GM15510 (cell line): ENCODE data around the gene FRY.

Experiments
- POLR2A ChIP-seq: IDR thresholded peaks from 3 replicates; pipeline ENCODE4 v1.6.1; 2011; ENCODE audit warnings: borderline replicate concordance; ENCODE audit not compliant: insufficient read length; ENCODE audit errors: extremely low read depth

FRY gene

DNA sequence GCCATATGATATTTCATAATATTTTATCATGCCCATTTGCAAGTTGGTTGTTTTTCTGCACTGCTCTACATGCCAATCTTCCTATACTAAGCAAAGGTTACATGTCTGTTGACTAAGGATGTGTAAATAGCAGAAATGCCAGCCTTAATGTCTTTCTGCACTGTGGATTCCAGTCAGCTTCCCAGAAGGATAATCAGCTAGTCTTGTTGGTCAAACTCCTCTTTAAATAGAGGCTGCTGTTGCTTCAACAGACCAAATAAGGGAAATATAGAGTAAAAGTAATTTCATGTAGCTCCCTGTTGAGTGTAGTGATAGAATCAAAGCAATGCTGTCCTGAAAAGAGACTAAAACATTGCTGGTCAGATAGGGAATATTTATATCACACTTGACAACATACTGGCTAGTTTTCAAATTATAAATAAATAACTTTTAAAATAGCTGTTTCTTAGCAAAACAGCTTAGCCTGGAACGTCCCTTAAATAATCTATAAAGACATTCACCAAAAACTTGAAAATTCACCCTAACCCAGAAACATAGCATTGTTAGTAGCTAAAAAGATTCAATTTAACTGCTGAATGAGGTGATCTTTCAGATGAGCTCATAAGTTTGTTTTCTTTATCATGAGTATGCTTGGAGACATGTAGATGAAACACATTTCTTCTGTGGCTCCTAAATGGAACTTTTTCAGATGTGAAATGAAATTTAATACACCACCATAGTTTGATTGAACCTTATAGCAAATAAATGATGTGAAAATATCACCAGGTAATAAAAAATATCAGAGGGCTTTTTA, 56.6 kb downstream of the FRY start:
- no peak for TF ChIP-seq POLR2A

DNA sequence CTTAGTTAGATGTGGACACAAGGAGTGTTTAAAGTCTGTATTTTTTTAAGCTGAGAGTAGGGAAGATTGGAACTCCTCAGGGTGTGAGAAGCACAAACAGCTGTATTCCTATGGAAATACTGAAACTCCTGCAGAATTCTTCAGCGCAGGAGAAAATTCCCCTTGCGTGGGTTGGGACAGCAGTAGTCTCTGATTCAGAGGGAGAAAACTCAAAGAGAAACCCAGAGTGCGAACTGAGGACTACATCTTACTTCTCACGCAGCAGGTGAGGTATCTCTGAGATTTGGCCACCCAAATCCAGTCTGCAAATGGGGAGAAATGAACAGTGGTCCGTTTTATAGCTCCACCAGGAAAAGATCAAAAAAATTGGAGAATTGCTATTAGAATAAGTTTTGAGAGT, 60.9 kb downstream of the FRY start:
- TF ChIP-seq POLR2A = no peak

DNA sequence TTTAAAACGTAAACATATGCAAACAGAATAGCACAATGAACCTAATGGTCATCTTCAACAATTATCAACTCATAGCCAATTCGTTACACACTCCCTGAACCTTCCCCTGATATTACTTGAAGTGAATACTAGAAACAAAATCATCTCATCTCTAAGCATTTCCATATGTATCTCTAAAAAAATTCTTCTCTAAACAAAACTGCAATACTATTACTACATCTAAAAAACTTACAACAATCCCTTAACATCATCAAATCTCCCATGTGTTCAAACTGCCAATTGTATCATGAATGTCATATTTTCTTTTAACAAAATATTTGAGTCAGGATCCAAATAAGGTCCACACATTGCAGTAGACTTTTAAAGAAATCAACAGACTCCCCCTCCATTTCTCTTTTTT, 61.4 kb downstream of the FRY start:
- no peak for TF ChIP-seq POLR2A

DNA sequence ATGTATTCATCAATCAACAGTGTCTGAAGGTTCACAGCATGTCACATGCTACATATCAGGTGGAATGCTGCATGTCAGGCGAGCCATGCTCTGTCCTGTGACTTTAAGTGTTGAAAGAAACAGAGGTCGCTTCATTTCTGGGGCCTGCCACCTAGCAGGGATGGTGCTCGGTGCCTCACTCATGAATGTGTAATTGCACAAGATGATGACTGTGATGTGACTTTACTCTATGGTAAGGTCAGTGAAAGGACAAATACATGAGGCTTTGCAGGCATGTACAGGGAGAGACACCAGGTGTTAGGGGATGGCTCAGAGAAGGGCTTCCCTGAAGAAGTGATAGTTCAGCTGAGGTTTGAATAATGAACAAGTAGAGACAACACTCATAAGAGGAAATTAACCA, 66.7 kb downstream of the FRY start:
- no peak for TF ChIP-seq POLR2A

DNA sequence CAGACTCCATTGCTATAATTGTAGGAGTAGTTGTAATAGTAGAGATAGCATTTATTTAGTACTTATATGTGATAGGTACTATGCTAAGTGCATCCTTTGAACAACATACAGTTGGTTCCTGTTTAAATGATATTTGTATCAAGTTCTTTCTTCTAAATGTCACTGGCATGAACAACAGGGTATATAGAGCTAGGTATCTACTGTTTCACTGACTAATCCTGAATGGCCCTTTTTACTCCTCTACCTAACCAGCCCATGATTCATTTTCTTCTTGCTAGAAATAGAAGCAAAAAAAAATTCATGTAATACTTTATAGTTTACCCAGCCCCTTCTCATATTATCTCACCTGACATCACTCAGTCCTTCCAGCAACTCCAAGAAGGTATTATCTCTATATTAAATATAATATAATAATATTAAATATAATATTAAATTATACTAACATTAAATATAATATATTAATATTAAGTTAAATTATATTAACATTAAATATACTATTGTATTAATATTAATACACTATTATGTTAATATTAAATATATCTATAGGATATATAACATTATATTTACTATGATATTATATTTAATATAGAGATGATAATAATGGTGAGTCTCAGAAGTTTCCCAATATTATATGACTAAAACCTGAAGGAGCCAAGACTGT, 74.2 kb downstream of the FRY start:
- TF ChIP-seq POLR2A = no peak

DNA sequence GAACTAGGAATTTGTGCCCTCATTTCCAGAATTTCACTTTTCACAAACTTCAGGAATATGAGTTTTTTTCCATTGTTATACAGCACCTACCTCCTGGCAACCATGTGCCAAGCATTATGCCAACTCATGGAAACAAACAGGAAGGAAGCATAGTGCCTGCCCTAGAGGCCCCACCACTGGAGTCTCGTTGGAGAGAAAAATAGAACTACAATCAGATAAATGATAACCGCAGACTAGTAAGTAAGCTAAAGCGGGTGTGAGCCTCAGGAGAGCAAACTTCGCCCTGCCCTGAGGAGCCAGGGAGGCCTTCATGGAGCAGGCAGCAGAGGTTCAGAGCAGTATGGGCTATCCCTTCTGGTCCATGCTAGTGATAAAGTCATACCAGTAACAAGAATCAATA, 75.9 kb downstream of the FRY start:
- no peak for TF ChIP-seq POLR2A

DNA sequence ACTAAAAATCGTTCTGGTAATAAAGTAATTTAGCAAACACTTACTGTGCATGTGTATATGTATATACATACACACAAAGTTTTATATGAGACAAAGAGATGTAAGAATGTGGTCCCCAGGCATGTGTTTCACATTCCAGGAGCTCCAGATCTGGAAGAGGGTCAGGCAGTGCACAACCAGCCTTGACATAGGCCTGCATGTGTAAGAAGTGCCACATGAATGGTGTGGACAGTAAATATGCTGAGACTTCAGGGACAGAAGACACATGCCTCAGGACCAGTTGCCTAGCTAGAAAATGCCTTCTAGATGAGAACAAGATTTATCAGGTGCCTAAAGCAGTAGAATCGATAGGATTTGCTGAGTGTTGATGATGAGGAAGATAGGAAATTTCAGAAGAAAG, 76.4 kb downstream of the FRY start:
- TF ChIP-seq POLR2A = no peak

DNA sequence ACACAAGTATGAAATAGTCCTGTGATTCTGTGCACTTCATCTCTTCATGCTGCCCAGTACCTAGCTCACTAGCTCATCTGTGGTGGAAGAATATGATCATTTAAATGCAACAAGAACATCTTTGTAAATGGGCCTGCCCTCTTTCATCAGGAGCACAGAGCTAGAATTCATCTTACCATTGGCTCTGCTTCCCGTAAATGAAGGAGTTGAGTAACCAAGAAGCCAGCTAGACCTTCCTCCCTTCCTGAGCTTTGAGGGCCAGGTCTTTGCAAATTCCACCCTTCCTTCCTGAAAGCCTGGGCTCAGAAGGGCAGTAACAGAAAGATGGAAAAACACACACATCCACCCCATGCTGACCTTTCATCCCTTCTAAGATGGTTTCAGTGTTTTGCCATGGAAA, 82.0 kb downstream of the FRY start:
- TF ChIP-seq POLR2A = no peak

DNA sequence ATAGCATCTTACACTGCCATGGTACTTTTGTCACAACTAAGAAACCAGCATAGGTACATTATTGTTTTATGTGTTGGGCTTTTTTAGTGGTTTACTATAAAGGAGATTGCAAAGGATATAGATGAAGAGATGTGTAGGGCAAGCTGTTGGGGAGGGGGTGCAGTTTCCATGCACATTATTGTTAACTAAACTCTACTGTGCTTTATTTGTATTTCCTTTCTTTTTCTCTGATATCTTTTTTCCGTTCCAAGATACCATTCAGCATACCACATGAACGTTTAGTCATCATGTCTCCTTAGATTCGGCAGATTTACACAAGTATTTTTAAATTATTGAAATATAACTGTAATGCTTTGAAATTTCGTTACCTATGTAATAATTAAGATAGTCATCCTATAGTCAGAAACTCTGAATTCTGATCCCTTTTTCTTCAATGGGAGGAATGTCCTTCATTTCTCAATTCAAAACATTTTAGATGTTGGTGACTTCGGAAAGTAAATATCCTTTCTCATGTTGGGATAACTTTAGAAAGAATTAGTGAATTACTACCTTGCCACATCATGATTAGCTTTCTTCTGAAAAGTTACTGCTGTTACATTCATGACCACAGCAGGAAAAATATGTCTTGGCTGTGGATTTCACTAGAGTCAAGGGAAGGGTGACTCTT, 82.8 kb downstream of the FRY start:
- TF ChIP-seq POLR2A = no peak

DNA sequence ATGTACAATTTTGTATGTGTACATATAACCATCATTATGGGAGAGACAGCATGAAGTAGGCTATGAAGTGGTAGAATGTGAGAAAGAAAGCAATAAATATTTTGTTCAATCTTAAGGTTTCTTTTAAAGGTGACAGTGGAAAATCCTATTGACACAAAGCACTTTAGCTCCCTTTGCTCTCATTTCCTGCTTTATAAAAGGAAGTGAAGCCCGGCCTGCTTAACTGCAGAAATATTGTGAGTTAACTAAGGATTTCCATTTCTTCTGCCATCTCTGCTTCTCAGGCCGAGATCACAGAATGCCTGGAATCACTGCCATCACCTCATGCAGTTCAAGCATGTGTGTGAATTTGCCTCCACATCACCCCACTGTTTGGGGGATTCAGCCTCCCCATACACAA, 83.5 kb downstream of the FRY start:
- TF ChIP-seq POLR2A = no peak

DNA sequence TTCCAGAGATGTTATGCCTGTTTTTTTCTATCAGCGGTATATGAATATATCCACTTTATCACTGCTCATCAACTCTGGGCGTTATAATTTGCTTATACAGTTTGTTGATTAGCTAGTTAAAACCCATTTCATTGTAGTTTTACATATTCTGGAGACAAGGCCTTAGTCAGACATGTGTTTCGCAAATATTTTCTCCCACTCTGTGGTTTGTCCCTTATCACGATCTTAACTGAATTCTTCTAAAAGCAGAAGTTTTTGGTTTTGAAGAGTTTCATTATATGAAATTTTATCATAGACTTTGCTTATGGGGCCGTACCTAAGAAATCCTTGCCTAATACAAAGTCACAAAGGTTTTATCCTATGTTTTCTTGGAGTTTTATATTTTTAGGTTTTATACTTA, 84.6 kb downstream of the FRY start:
- no peak for TF ChIP-seq POLR2A

DNA sequence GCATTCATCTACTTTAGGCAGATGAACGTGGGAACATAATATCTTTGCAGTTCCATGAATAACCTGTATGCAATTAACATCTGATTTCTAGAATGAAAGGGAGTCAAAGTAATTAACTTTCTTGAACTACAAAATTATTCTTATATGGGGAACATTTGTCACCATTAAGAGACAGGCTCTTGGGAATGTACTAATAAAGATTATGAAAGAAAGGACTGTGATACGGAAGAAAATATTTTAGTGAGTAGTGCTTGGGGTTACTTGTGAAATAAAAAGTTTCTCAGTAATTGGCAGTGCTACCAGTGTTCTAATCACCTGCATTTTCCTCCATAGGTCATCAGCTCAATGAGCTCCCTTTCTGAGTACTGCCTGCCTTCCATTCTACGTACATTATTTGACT, 85.4 kb downstream of the FRY start:
- TF ChIP-seq POLR2A = no peak

DNA sequence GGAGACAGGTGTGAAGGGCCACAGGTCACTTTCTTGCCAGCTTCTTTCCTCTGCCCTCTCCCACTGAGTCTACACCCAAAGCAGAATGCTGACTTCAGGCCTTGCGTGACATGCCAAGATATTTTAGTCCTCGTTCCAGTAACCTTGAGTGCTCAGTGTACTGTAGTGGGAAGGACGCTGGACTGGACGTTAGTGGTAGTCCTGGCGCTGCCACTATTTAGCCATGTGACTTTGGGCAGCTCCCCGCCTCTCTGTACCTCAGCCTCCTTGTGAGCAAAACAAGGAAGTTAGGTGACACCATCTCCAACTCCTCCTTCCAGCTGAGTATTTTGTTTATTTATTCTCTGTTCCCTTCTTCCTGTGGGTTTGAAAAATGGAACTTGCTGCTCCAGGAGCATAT, 86.1 kb downstream of the FRY start:
- no peak for TF ChIP-seq POLR2A

DNA sequence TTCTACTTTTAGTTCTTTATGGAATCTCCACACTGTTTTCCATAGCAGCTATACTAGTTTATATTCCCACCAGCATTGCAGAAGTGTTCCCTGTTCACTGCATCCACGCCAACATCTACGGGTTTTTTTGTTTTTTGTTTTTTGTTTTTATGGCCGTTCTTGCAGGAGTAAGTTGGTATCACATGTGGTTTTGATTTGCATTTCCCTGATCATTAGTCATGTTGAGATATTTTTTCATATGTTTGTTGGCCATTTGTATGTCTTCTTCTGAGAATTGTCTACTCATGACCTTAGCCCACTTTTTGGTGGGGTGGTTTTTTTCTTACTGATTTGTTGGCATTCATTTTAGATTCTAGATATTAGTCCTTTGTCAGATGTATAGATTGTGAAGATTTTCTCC, 89.7 kb downstream of the FRY start:
- TF ChIP-seq POLR2A = no peak

DNA sequence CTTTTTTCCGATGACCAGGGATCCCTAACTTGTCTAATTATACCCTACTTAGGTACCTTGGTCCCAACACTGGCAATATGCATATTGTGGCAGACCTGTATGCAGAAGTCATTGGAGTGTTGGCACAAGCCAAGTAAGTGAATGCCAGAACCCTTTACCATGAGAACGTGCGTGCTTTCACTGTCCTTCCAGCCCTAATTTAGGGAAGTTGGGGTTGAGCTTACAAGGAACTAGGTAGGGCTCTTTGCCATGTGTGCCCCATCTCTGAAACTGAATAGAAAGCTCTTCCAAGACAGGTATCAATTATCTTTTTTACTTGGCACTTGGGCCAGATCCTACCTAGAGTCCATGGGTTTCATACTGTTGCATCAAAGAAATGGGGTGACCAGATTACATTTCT, 93.2 kb downstream of the FRY start:
- TF ChIP-seq POLR2A = no peak

DNA sequence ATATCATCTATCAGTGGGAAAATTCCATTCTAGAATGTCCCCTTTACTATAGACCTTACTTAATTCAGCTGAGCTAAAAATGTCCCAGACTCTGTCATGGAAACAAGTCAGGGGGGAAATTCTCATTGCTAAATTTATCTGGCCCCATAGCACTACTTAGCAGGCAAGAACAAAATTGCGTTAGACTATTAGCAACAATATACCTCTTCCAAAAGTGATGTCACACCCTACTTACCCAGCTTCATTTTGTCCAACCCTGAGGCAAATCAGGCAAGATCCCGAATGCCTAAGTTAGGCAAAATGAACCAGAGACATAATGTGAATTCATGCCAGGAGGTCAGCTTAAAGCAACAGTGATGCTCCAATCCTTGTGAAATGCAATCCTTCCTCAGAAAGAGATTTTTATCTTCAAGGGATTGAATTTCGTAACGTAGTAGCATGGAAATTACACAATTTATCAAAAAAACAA, 93.7 kb downstream of the FRY start:
- TF ChIP-seq POLR2A = no peak
